GM18502 (cell line): ENCODE results near the gene DUS1L.

ENCODE experiments used
- ATAC-seq: cut with Tn5 transposase; IDR thresholded peaks from one replicate; pipeline ENCODE4 v1.9.1; 2021; ENCODE audit warnings: mild to moderate bottlenecking; ENCODE audit not compliant: unreplicated experiment, poor library complexity

Gene DUS1L

DNA sequence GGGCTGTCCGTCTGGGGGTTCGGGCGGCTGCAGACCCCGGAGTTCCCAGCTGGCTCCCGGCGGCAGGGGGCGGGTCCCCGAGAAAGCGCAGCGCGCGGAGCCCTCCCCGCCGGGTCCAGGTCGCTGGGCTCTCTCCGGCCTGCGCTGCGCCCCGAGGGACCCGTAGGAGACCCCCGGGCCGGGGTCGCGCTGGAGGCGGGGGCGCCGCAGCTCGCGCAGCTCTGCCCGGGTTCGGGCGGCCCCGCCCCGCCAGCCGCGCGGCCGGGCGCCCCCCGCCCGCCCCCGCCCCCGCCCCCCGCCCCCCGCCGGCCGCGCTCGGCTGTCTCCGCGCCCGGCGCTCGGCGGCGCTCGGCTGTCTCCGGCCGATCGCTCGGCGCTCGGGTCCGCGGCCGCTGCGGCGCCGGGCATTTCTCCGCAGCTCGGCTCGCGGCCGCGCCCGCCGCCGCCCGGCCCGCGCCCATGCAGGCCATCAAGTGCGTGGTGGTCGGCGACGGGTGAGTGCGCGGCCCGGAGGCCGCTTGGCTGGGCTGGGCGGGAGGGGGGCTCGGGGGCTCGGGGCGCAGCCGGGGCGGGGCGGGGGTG lies 34.2 kb downstream of the DUS1L start, which contains the start of gene RAC3:
RAC3 (plus strand) TSS at position 376 of the 582 bp plus-strand sequence; CDS start at position 460, 84 bp downstream.
- ATAC-seq: peak; percentile 15

DNA sequence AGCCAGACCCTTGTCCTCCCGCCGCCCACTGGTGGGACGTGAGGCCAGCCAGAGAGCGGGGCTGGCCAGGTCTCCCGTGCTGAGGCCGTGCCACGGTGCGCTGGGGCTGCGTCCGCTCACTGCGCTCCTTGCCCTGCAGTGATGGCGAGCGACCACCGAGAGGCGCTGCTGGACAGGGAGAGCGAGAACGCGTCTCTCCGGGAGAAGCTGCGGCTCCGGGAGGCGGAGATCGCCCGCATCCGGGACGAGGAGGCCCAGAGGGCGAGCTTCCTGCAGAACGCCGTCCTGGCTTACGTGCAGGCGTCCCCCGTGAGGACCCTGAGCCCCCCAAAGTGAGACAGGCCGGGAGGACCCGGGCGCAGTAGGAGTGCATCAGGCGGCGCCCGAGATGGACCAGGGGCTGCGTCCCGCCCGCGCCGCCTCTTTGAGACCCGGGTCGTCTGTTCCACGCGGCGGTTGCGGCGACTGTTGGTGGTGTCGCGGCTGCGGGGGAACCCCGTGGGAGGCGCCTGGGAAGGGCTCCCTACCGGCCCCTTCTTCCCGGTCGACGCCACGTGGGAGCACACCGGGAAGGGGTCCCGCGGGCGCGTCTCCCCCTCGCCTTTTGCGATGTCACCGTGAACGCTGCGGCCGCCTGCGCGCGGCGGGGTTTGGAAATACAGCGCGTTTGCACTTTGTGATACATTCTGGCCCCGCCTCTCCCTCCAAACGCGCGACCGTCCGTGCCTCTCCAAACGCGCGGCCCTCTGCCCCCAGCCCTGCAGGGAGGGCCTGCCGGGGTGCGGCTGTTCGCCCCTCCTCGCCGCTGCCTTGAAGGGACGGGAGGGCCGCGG lies 34.9 kb downstream of the DUS1L start:
- ATAC-seq: peak; percentile 55

DNA sequence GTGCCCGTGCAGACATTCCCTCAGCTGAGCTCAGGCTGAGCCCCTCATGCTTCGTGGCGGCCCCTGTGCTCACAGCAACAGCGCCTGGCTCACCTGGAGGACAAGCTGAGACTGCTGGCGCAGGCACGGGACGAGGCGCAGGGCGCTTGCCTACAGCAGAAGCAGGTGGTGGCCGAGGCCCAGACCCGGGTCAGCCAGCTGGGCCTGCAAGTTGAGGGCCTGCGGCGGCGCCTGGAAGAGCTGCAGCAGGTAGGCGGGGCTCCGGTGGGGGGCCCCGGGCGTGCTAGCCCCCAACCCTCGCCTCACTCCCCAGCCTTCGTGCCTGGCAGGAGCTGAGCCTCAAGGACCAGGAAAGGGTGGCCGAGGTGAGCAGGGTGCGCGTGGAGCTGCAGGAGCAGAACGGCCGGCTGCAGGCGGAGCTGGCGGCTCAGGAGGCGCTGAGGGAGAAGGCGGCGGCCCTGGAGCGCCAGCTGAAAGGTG lies 35.6 kb downstream of the DUS1L start:
- no peak for ATAC-seq

DNA sequence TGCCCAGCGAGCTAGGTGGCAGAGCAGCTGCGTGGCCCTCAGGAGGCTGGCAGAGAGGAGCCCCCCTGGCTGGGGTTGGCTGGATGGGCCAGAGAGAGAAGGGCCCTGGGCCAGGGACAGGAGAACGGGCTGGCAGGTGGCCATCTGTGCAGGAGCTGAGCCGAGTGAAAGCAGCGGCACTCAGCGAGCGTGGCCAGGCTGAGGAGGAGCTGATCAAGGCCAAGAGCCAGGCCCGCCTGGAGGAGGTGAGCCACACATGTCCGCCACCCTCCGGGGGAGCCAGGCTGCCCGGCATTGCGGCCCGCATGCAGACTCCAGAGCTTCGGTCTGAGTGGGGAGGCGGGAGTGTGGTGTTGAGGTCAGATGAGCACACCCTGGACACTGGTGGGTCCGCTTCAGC lies 36.2 kb downstream of the DUS1L start:
- ATAC-seq: no peak

DNA sequence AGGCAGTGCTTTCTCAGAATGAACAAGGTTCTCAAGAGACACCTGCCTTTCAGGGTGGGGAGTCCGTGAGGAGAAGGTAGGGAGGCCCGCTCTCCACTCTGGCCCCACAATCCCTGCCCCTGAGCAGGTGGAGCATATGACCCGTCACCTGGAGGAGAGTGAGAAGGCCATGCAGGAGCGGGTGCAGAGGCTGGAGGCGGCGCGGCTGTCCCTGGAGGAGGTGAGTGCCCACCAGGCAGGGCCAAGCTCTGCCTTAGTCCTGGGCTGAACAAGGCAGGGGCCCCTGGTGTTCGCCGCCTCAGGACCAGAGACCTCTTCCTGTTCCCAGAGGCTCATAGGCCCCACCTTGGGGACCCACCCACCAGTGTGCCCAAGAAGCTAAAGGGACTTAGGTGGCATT lies 36.6 kb downstream of the DUS1L start:
- no peak for ATAC-seq

DNA sequence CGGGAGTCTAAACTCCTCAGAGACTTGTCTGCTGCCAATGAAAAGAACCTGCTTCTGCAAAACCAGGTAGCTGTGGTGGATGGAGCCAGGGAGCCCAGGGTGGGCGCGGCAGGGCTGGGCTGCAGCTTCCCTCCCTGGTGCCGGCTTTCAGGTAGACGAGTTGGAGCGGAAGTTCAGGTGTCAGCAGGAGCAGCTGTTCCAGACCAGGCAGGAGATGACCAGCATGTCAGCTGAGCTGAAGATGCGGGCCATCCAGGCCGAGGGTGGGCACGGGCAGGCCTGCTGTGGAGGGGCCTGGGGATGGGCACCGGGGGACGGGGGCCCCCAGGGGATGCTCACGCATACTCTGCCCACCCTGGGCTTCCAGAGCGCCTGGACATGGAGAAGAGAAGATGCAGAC lies 37.4 kb downstream of the DUS1L start:
- no peak for ATAC-seq

DNA sequence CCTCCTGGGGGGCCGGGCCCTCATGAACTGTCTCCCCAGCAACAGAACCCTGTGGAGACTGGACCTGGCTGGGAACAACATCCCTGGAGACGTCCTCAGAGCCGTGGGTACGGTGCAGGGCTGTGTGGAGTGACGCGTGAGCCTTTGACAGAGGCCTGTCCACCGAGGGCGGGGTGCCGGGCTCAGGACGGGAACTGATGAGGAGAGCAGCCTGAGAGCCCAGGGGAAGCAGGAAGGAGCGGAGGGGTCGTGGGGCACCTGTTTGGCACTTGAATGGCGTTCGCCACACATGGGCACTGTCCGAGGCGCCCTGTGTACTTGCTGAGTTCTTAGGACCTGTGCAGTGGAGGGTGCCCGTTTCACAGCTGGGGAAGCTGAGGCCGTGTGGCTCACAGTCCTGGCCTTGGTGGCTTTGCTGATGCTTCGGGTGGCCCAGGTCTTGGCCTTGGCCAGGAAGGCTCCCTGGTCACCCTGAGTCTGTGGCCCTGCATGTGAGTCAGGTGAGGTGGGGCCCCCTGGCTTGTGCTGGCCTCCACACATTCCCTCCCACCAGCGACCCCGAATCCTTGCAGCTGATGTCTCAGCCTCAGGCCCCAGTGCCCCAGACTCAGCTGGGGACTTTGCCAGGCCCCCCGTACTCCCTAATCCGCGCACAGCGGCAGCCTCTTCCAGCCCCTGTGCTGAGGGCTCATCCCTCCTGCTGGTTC lies 40.0 kb downstream of the DUS1L start:
- no peak for ATAC-seq

DNA sequence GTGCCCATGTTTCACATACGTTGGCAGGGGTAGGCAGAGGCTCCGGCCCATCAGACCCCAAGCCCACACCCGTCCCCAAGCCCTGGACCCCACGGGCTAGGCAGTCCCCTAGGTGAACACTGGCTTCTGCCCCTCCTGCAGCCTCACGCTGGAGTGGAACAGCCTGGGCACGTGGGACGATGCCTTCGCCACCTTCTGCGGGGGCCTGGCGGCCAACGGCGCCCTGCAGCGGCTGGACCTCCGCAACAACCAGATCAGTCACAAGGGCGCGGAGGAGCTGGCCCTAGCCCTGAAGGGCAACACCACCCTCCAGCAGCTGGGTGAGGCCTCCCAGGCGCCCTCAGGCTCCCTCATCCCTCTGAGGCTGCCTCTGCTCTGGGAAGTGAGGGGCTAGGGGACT lies 40.7 kb downstream of the DUS1L start:
- ATAC-seq: no peak

DNA sequence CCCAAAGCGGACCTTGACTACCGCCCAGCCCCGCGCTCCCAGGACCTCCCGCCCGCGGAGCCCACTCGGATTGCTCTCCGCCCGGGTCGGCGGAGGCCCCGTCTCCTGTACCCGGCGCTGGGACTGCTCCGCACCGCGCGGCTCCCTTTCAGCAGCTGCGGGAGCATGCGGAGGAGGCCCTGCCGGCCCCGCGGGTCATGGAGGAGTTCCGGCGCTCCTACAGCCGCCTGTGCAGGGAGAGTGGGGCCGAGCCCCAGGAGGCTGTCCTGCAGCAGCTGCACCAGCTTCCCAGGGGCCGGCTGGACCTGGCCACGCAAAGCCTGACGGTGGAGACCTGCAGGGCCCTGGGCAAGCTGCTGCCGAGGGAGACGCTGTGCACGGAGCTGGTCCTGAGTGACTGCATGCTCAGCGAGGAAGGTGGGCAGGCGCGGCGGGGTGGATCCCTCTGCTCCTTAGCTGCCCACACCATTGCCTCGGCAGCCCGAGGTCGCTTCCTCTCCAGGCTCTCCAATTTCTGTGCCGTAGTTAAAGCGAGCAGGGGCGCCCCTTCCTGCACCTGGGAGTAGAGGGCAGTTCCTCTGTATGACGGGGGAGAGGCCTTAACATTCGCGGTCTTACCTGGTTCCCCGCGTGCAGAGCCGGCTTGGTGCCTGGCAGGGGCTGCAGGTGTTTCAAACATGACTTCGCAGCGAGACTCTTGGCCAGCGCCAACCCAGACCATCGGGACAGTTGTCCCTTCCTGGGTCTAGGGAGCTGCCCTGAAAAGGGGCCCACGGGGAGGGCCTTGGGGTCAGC lies 42.0 kb downstream of the DUS1L start:
- ATAC-seq: peak; percentile 3

DNA sequence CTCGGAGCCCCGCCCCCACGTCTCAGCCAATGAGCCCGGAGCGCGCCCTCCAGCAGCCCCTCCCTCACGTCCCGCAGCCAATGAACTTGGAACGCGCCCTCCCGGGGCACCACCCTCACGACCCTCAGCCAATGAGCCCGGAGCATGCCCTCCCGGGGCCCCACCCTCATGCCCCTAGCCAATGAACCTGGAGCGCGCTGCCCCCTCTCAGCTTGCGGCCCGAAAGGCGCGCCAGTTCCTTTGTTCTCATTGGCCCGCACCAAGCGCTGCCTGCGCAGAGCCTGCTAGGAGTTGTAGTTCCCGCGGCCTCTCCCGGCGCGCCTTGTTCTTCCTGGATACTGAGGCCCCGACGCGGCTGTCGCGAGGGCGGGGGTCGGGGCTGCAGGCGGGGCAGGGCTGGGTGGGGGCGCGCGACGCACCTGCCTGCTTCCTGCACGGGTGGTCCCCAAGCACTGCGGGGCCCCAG lies 42.6 kb downstream of the DUS1L start, which contains the start of gene LRRC45:
LRRC45 (plus strand) TSS at position 325 of the 466 bp plus-strand sequence. CDS start 339 bp downstream, outside the sequence.
- ATAC-seq: peak; percentile 82

DNA sequence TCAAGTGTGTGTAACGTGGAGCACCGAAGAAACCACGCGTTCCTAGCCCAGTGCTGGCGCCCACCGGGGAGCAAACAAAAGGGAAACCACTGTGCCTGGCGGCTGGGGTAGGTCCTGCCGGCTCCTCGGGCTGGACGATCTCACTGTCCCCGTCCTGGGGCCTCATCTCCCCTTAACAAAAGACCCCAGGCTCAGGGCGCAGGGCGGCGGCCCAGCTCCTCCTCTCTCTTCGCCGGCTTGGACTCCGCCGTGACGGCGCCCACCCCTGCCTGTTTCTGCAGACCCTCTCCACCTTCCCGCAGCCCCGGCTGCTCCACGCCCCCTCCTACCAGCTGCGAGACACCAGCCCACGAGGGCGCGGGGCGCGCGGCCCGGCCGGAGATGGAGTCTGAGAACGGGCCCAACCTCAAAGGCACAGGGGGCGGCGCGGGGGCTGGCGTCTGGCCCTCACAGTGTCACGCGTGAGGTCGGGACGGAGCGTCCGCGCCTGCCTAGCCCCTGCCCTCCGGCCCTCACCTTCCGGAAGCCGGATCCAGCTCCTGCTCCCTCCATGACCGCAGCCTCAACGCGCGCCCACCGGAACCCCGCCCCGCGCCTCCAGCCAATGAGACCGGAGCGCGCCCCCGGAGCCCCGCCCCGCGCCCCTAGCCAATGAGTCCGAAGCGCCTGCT lies 43.2 kb downstream of the DUS1L start, which contains the start of gene CENPX:
CENPX (minus strand) TSS at position 569 of the 671 bp plus-strand sequence; CDS start at position 552, 17 bp downstream.
- peak; percentile 17 for ATAC-seq

DNA sequence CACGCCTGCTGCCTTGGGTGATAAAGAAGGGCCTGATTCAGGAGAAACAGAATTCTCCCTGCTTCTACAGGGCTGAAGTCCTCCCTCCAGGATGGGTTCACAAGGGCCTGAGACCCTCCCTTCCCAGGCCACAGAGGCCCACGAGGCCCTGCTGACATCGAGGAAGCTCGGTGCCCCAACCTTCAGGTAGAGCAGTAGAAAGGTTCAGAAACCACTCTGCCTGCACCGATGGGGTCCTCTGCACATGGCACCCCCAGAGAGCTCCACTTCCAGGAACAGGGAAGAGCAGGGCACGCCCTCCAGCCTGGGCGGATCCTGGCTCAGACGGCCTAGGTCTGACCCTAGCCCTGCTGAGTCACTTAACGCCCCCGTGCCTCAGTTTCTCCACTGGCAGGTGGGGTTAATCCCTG lies 43.7 kb downstream of the DUS1L start:
- ATAC-seq: no peak

DNA sequence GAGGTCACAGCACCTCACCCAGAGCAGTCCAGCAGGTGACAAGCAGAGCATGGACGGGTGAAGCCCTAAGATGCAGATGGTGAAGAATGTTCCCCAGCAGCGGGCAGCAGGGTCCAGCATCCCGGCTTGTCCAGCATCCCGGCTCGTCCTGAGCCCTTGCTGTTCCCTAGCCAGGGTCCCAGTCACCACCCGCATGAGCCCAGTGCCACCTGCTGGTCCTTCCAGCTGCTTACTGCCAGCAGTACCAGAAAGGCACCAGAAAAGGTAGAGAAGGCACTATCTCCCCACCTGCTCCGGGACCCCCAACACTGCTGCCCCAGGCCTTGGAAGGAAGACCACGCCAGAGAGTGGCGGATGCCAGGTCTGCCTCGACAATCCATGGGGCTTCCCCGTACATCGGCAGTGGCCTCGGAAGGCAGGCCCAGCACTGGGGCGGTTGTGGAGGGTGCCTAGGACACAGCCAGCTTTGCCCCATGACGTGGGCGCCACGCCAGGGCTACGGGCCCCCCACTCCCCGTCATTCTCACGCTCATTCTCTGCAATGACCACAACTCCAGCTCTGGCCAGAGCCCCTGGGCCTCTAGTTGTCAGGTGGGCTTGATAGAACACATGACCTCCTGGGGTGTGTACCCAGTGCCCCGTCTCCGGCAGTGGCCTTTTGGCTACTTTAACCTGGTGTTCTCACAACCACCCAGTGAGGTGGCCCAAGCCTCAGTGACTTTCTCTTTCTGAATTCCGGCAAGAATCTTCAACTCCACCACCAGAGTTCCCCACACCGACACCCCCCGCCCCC lies 44.3 kb downstream of the DUS1L start:
- ATAC-seq: no peak

DNA sequence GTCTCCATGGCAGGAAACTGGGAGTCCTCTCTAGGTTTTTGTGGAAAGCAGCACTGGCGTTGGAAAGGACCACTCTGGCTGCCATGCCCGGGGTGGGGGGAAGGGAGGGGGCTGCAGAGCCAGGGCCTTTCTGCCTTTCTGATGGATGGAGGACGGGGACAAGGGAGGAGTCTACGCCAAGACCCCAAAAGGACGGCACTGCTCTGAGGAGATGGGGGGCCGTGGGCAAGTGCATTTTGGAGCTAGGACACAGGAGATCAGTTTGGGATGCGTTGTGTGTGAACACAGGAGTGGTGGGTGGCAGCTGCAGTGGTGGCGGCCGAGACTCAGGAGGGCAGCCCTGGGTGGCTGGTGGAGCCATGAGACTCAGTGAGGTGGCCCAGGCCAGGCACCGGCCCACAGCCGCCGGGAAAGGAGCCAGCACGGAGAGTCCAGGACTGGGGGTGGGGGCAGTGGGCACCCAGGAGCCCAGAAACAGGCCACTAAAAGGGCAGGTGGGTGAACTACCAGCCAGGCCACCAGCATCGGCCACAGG lies 45.0 kb downstream of the DUS1L start:
- ATAC-seq: no peak

DNA sequence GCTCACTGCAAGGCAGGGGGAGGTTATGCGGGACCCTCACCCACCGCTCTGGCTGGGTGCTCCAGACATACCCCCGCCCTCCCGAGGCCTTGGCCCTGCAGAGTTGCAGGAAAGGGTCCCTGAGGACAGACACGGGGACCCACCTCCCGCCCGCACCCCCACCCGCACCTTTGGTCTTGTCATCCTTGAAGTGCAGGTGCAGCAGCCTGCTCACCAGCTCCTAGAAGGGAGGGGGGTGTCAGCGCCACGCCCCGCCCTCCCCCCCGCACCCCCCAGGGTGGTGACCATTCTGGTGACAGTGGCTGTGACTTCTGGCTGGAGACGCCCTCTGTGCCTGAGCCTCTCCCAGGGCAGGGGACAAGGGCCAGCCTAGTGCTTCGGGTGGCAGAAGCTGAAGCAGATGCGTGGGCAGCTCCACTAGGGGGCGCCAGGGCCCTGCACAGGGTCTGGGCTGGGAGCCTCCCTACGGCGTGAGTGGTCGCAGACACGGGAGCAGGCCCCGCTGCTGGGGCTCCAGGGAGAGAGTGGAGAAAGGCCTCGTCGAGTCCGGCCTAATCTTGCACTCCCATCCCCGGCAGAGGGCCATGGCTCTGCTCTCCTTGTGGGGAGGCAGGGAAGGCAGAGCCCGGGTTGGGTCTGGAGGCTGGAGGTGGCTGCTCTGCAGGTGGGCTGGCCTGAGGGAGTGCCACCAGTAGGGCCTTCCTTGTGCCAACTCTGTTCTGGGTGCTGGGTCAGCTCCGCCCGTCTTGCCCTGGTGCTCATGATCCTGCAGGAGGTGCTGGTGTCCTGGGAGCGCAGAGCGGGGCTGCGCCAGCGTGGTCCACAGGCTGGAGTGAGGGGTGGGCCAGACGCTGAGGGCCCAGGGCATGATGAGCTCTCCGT lies 45.7 kb downstream of the DUS1L start:
- no peak for ATAC-seq

DNA sequence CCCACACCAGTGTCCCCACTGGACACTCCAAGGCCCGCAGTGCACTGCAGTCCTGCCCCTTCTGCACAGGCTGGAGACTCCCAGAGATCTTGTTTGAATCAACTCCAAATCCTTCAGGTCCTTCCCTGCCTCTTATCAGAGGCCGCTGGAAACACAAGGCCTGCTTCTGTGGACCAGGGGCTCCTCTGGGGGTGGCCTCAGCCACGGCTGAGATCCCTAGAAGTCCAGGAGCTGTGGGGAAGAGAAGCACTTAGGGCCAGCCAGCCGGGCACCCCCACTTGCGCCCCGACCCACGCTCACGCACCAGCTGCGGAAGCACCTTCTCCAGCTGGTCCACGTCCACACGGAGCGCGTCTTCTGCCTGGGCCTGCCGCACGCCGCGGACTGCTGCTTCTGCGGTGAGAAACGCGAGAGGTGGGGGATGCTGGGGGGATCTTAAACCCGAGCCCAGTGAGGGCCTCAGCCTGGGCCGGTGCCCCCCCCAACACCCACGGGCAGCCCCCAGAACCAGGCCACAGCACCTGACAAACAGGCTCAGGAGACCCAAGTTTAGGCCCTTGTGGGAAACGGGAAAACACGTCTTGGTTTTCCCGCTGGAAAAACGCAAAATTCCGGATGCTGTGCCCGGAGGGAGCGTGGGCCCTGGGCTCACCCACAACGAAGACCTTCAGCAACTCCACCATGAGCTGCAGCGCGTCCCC lies 46.5 kb downstream of the DUS1L start:
- ATAC-seq: no peak
